GM10266 (cell line): ENCODE measurements around the gene MED29.
A peak's percentile ranks its signal among the peaks of the same experiment; 100 is the strongest.

Experiments used
- DNase-seq: peaks from one replicate; pipeline ENCODE4 v3.0.0; 2012; ENCODE audit errors: extremely low spot score
- TF ChIP-seq, protein P1 (sequence below): IDR thresholded peaks from 2 replicates; pipeline ENCODE4 v1.5.1; 2012; ENCODE audit warnings: mild to moderate bottlenecking, low read depth; ENCODE audit not compliant: control insufficient read depth, insufficient read depth; ENCODE audit errors: missing control alignments

The MED29 gene

DNA sequence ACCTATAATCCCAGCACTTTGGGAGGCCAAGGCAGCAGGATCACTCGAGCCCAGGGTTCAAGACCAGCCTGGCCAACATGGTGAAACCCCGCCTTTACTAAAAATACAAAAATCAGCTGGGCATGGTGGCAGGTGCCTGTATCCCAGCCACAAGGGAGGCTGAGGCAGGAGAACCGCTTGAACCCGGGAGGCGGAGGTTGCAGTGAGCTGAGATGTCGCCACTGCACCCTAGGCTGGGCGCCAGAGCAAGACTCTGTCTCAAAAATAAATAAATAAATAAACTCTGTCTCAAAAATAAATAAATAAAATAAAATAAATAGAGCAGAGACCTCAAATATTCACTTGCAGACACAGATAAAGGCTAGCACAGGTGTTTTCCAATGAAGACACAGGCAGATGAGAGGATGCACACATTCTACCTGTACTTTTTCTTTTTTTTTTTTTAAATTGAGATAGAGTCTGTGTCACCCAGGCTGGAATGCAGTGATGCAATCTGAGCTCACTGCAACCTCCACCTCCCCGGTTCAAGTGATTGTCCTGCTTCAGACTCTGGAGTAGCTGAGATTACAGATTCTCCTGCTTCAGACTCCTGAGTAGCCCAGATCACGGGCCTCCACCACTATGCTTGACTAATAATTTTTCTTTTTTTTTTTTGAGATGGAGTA, 47.2 kb downstream of the MED29 start:
- no peak for DNase-seq
- TF ChIP-seq, protein P1, sequence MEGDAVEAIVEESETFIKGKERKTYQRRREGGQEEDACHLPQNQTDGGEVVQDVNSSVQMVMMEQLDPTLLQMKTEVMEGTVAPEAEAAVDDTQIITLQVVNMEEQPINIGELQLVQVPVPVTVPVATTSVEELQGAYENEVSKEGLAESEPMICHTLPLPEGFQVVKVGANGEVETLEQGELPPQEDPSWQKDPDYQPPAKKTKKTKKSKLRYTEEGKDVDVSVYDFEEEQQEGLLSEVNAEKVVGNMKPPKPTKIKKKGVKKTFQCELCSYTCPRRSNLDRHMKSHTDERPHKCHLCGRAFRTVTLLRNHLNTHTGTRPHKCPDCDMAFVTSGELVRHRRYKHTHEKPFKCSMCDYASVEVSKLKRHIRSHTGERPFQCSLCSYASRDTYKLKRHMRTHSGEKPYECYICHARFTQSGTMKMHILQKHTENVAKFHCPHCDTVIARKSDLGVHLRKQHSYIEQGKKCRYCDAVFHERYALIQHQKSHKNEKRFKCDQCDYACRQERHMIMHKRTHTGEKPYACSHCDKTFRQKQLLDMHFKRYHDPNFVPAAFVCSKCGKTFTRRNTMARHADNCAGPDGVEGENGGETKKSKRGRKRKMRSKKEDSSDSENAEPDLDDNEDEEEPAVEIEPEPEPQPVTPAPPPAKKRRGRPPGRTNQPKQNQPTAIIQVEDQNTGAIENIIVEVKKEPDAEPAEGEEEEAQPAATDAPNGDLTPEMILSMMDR: no peak

- TF ChIP-seq, protein P1: no peak
- no peak for DNase-seq
Observed at GRCh38 chr19:39444598-39445195, 53.5 kb downstream of the MED29 start.

DNA sequence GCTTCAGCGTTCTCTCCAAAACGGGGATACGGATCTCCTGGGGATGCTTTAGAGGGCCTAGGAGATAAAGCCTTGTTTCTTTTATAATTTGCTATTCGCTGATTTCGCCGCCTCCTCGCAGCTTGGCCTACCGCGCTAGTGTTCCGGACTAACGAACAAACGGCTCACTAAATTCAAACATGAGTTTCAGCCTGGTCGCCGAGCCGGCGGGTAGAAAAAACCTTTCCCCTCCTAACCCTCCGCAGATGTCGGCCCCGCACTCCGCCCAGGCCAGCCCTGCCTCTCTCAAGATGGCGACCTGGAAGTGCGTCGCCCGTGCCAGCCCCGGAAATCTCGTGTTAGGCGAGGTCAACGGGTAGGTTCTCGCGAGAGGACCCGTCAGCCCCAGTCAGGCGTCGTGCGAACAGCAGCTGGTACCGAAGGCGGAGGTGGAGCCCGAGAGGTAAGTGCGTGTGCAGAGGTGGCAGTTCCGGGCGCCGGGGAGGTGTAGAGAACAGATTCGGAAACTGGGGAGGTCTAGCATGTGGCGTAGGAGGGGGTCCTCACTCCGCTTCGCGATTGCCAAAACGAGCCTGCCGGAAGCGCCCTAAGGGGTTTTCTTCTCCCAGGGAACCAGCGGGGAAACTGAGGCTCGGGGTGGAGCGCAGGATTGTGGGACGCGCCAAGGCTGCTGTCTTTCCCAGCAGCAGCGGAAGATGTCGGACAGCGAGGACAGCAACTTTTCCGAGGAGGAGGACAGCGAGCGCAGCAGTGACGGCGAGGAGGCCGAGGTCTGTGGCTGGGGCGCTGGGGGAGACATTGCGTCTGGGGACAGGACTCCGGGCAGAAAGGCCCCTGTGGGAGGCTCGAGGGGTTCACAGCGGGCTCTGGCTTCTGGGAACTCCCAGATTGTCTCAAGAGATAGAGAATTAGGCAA, 54.3 kb downstream of the MED29 start, which contains the start of gene SUPT5H:
Gene SUPT5H (plus strand): TSS at position 387 of the 916 bp plus-strand sequence. CDS start 309 bp downstream, at position 696.
- TF ChIP-seq, protein P1: no peak
- DNase-seq: peak; percentile 94

- no peak for DNase-seq
- TF ChIP-seq, protein P1: no peak
Observed at GRCh38 chr19:39446365-39447084, 55.3 kb downstream of the MED29 start.

DNA sequence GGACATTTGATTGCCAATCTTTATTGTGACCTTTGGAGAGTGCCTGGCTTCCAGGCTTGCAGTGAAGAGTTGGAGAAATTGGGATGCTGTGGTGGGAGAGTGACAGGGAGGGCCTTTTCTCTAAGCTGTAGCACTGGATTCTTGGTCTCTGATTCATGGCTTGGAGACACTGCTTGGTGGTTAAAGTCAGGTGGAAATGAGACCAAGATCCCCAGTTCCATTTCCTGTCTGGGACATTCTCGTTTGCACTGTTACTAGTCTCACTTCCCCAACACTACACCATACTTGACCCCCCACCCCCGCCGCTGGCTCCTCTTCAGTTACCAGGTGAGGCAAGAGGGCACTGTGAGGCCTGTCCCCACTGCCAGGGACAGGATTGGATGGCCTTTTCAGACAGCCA, 57.1 kb downstream of the MED29 start:
- DNase-seq: no peak
- TF ChIP-seq, protein P1: no peak

- TF ChIP-seq, protein P1: no peak
- DNase-seq: no peak
Observed at GRCh38 chr19:39449116-39449797, 58.1 kb downstream of the MED29 start.
